Measurements from ENCODE around the gene CPEB2.
"Not testable (repeated sequence)": the region's sequence is repeated elsewhere in the genome, so short reads cannot be mapped to it uniquely, and the experiment has no call there.

CPEB2 gene

DNA sequence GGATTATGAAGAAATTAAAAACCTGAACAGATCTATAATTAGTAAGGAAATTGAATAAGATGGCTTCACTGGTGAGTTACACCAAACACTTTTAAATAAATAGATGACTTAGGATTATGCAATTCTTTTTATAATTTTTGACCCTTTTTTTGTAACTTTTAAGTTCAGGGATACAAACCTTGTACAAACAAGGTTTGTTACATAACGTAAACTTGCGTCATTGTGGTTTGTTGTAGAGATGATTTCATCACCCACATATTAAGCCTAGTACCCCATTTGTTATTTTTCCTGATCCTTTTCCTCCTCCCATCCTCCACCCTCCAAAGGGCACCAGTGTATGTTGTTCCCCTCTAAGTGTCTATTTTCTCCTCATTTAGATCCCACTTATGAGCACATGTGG, 75.7 kb downstream of the CPEB2 start:
- CTCF ChIA-PET, result no interaction called here

DNA sequence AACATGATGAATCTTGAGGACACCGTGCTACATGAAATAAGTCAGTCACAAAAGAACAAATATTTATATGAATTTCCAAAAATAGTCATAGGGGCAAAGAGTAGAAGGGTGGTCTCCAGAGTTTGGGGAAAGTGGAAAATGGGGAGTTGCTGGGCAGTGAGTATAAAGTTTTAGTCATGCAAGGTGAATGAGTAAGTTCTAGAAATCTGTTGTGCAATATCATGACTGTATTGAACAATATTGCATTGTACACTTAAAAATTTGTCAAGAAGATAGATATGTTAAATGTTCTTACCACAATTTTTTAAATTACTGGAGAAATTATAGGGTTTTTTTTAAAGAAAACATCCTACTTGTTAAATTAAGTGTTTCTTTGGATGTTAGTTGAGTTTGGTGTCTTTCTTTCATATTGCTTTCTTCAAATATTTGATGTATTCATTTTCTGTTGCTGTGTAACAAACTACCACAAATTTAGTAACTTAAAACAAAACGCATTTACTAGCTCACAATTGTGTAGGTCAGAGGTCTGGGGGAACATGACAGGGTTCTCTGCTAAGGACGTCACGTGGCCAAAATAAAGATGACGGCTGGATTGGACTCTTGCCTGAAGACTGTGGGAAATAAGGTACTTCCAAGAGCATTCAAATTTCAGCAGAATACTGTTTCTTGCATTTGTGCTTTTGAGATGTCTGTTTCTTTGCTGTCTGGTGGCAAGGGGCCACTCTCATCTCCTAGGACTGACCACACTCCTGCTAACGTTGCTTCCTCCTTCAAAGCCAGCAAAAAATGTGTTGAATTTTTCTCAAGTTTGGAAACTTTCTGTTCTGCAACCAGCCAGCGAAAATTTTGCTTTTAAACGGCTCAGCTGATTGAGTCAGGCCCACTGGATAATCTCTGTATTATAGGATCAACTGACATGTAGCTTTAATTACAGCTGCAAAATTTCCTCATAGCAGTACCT, 76.7 kb downstream of the CPEB2 start:
- POLR2A ChIA-PET, result no interaction called here
- CTCF ChIA-PET, result no interaction called here
- no peak for DNase-seq (ENCODE audit: extremely low spot score)
- TF ChIP-seq, protein P1, sequence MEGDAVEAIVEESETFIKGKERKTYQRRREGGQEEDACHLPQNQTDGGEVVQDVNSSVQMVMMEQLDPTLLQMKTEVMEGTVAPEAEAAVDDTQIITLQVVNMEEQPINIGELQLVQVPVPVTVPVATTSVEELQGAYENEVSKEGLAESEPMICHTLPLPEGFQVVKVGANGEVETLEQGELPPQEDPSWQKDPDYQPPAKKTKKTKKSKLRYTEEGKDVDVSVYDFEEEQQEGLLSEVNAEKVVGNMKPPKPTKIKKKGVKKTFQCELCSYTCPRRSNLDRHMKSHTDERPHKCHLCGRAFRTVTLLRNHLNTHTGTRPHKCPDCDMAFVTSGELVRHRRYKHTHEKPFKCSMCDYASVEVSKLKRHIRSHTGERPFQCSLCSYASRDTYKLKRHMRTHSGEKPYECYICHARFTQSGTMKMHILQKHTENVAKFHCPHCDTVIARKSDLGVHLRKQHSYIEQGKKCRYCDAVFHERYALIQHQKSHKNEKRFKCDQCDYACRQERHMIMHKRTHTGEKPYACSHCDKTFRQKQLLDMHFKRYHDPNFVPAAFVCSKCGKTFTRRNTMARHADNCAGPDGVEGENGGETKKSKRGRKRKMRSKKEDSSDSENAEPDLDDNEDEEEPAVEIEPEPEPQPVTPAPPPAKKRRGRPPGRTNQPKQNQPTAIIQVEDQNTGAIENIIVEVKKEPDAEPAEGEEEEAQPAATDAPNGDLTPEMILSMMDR (IDR thresholded peaks at IDR 0.05; ENCODE audit: control extremely low read depth, extremely low read depth, low read depth, missing control alignments), result no peak

More for the DNA sequence above, 75.7 kb downstream of the CPEB2 start:
- TF ChIP-seq, protein P1 (IDR thresholded peaks at IDR 0.05; ENCODE audit: control extremely low read depth, extremely low read depth, low read depth, missing control alignments), result no peak
- no peak for DNase-seq (ENCODE audit: extremely low spot score)
- POLR2A ChIA-PET, result no interaction called here

DNA sequence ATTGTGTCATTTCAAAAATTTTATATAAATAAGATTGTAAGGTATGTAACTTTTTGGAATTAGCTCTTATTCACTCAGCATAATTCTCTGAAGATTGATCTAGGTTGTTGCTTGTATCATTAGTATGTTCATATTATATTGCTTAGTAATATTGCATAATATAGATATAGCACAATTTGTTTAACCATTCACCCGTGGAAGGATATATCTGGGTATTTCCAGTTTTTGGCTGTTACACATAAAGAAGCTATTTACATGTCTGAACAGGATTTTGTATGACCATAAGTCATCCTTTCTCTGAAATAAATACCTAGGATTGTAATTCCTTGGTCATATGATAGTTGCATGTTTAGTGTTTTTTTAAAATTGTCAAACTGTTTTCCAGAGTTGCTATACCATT, 82.5 kb downstream of the CPEB2 start:
- CTCF ChIA-PET, result no interaction called here
- POLR2A ChIA-PET, result no interaction called here
- DNase-seq (ENCODE audit: extremely low spot score), result no peak
- TF ChIP-seq, protein P1 (IDR thresholded peaks at IDR 0.05; ENCODE audit: control extremely low read depth, extremely low read depth, low read depth, missing control alignments), result no peak

DNA sequence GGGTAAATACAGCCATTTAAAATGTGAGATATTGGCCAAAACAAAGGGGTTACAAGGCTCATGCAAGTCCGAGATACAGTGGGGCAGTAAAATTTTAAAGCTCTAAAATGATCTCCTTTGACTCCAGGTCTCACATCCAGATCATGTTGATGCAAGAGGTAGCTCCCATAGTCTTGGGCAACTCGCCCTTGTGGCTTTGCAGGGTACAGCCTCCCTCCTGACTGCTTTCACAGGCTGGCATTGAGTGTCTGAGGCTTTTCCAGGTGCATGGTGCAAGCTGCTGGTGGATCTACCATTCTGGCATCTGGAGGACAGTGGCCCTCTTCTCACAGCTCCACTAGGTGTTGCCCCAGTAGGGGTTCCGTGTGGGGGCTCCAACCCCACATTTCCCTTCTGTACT, 83.5 kb downstream of the CPEB2 start:
- POLR2A ChIA-PET; DNase-seq (ENCODE audit: extremely low spot score); CTCF ChIA-PET: not testable (repeated sequence)

DNA sequence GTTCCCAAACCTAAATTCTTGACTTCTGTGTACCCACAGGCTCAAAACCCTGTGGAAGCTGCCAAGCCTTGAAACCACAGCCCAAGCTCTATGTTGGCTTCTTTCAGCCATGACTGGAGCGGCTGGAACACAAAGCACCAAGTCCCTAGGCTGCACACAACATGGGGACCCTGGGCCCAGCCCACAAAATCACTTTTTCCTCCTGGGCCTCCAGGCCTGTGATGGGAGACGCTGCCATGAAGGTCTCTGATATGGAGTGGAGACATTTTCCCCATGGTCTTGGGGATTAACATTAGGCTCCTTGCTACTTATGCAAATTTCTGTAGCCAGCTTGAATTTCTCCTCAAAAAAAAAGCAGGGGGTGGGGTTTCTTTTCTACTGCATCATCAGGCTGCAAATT, 84.0 kb downstream of the CPEB2 start:
- CTCF ChIA-PET; DNase-seq (ENCODE audit: extremely low spot score); POLR2A ChIA-PET: not testable (repeated sequence)

DNA sequence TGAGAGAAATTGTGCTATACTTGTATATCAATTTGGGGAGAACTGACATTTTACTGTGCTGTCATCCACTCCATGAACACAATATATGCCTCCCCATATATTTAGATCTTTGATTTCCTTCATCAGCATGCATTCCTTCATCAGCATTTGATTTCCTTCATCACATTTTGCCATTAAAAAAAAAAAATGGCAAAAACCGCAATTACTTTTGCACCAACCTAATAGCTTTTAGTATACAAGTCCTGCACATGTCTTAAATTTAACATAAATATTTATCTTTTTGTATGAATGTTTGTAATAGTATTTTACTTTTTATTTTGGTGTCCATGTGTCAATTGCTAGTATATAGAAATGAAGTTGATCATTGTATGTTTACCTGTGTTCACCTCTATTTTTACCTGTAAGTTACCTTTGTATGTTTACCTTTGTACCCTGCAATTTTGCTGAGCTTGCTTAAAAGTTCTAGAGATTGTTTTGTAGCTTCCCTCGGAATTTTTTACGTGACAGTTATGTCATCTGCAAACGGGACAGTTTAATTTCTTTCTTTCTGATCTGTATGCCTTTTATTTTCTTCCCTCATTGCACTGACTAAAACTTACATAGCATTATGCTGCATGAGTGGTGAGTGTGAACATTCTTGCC, 86.2 kb downstream of the CPEB2 start:
- POLR2A ChIA-PET, result no interaction called here
- CTCF ChIA-PET, result no interaction called here
- no peak for DNase-seq (ENCODE audit: extremely low spot score)
- TF ChIP-seq, protein P1 (IDR thresholded peaks at IDR 0.05; ENCODE audit: control extremely low read depth, extremely low read depth, low read depth, missing control alignments), result no peak

DNA sequence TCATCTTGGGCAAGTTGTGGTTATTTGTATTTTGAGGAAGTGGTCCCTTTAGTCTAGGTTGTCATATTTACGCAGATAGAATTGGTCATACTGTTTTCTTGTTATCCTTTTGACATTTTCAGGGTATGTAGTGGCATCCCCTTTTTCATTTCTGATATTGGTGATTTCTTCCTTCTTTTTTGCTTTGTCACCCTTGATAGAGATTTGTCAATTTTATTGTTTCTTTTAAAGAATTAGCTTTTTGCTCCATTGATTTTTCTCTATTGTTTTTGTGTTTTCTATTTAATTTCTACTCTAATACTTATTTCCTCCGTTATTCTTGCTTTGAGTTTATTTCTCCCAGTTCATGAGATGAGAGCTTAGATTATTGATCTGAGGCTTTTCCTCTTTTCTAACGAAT, 87.7 kb downstream of the CPEB2 start:
- ChIA-PET CTCF (interaction anchor here (1.2 kb wide), 1 partner anchor 193 kb away, joined by 3 read pairs; no protein-coding TSS in a partner anchor), POLR2A (no interaction called here)
- no peak for DNase-seq (ENCODE audit: extremely low spot score)
- TF ChIP-seq, protein P1 (IDR thresholded peaks at IDR 0.05; ENCODE audit: control extremely low read depth, extremely low read depth, low read depth, missing control alignments), result no peak
